HG02870 (cell line): Measurements from ENCODE around the gene SYNGR2.
"Not testable (repeated sequence)": the region's sequence is repeated elsewhere in the genome, so short reads cannot be mapped to it uniquely, and the experiment has no call there.

Experiments used
- ATAC-seq: cut with Tn5 transposase; IDR thresholded peaks from one replicate; pipeline ENCODE4 v1.9.1; 2021; ENCODE audit warnings: mild to moderate bottlenecking, moderate library complexity; ENCODE audit not compliant: unreplicated experiment

The SYNGR2 gene

GRCh38 chr17:78129351-78130089, 38.9 kb upstream of the SYNGR2 start:
- no peak for ATAC-seq

GRCh38 chr17:78130090-78130436, 38.3 kb upstream of the SYNGR2 start:
- no peak for ATAC-seq

GRCh38 chr17:78130437-78131101, 37.8 kb upstream of the SYNGR2 start, which contains the start of gene TMC8:
Gene TMC8, plus strand, starts transcription at chr17:78130771. Its CDS starts 818 bp downstream, at chr17:78131589.
- no peak for ATAC-seq

DNA sequence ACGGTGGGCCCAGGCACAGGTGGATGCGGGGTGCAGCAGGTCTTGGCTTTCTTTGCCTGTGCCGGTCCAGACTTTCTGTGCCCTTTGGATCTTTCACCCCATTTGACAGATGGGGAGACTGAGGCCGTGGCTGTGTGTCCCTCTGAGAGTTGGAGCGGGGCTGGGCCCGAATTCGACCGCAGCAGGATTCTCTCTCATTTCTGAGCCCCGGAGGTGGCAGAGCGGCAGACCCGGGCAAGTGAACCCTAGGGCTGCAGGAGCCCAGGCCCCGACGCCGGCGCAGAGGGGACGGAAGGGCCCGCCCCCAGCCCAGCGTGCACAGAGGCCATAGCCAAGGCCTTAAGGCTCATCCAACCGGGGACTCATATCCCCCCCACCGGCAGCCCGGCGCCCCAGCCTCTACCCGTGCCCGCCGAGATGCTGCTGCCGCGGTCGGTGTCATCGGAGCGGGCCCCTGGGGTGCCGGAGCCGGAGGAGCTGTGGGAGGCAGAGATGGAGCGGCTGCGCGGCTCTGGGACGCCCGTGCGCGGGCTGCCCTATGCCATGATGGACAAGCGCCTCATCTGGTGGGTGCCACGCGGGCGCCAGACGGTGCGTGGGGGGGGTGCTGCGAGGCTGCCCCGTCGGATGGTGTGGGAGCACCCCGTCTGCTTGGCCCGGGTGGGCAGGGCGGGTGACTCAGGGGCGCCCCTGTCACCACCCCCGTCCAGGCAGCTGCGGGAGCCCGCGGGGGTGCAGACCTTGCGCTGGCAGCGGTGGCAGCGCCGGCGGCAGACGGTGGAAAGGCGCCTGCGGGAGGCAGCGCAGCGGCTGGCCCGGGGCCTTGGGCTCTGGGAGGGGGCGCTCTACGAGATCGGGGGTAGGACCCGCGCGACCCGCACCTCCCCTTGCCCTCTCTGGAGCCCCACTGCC, 37.0 kb upstream of the SYNGR2 start:
- ATAC-seq, result no peak

DNA sequence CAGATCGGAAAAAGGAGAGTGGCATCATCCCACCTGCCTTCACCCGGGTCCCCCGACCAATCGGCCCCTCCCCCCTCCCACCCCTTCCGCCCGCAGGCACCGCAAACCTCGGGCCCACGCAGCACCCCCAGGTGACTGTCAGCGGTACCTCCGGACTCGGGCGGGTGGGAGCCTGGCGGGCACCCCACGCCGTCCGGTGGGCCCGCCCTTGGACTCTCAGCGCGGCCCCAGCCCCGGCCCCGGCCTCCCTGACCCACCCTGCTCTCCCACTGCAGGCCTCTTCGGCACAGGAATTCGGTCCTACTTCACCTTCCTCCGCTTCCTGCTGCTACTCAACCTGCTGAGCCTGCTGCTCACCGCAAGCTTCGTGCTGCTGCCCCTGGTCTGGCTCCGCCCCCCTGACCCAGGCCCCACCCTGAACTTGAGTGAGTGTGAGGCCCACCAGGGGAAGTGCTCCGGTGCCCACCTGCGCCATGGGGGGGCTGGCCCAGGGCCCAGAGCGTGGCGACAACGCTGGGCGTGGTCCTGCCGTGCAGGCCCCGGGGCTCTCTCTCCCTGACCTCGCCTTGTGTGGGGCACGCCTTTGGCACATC, 36.2 kb upstream of the SYNGR2 start:
- no peak for ATAC-seq

DNA sequence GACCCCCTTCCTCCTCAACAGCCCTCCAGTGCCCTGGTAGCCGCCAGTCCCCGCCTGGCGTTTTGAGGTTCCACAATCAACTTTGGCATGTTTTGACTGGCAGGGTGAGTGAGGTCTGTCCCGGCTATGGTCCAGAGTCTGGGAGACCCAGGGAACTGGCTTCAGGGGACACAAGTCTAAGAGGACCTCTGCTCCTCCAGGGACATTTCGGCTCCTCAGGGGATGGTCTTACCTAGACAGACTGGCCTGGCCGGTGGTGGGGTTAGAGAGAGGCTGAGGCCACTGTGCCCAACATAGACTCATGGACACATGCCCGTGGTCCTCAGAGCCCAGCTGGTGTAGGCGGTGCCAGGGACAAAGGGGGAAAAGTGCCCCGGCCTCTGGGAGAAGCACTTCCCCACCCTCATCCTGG, 35.6 kb upstream of the SYNGR2 start:
- ATAC-seq, result no peak

DNA sequence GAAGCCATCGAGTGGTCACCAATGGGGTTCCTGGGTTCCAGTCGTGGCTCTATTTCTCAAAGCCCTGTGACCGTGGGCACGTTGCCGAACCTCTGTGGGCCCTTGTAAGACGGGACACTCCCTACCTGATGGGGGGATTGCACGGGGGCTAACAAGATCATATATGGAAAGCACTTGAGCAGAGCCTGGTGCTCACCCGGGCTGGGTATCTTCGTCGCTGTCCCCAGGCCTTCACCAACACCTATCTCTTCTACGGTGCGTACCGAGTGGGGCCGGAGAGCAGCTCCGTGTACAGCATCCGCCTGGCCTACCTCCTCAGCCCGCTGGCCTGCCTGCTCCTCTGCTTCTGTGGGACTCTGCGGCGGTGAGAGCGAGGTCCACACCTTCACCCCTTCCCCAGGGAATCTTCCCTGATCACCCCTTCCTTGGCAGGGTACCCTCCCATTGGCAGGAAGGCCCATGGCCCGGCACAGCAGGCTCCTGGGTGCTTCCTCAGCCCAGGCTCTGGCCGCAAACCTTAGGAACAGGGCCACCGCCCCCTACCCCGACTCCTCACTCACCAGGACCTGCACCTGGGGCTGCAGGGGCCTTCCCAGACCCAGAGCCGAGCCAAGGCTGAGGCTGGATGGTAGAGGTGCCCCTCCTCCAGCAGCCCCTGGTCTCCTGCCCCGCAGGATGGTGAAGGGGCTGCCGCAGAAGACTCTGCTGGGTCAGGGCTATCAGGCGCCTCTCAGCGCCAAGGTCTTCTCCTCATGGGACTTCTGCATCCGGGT, 35.0 kb upstream of the SYNGR2 start:
- ATAC-seq, result no peak

DNA sequence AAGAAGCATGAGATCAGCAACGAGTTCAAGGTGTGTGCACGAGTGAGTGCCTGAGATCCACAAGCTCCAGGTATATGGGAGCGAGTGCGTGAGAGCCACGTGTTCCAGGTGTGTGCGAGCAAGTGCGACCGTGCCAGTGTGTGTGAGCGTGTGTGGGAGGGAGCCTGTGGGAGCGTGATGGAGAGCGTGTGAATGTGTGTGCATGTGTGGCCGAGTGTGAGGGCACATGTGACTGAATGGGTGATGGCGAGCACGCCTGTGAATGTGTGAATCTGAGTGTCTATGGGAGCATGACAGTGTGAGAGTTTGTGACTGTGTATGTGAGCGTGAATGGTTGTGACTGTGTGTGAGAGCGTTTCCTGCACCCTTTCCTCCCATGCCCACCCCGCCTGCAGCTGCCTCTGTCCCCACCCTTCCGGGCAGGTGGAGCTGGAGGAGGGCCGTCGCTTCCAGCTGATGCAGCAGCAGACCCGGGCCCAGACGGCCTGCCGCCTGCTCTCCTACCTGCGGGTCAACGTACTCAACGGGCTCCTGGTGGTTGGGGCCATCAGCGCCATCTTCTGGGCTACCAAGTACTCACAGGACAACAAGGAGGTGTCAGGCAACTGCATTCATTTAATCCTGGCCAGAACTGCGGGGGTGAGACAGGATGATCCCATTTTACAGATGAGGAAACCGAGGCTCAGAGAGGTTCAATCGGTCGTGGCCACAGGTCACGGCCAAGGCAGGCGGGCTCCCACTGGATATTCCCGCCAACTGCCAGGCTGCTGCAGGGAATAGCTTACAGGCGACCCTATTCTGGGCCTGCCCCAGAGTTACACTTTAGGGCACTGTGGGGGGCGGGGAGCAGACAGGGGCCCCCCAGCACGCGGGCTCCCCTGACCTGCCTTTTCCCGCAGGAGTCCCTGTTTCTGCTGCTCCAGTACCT, 34.1 kb upstream of the SYNGR2 start:
- no peak for ATAC-seq

DNA sequence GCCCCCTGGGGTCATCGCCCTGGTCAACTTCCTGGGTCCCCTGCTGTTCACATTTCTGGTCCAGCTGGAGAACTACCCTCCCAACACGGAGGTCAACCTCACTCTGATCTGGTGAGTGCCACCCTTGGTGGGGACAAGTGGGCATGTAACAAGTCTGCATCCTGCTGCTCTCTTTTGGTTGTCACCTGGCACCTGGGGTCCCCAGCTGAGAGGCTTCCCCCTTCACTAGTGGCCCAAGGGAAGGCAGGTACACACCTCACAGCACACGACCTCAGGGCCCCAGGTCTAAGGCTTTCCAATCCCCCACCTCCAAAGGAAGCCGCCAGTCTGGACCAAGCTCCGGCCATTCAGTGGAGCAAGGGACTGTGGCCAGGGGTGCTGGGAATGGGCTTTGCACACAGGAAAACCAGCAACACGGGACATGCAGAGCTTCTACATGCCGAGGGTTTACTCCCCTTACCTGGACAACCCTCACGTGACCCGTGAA, 33.4 kb upstream of the SYNGR2 start:
- no peak for ATAC-seq

- no peak for ATAC-seq
Measured at GRCh38 chr17:78135858-78136500, 32.4 kb upstream of the SYNGR2 start.

DNA sequence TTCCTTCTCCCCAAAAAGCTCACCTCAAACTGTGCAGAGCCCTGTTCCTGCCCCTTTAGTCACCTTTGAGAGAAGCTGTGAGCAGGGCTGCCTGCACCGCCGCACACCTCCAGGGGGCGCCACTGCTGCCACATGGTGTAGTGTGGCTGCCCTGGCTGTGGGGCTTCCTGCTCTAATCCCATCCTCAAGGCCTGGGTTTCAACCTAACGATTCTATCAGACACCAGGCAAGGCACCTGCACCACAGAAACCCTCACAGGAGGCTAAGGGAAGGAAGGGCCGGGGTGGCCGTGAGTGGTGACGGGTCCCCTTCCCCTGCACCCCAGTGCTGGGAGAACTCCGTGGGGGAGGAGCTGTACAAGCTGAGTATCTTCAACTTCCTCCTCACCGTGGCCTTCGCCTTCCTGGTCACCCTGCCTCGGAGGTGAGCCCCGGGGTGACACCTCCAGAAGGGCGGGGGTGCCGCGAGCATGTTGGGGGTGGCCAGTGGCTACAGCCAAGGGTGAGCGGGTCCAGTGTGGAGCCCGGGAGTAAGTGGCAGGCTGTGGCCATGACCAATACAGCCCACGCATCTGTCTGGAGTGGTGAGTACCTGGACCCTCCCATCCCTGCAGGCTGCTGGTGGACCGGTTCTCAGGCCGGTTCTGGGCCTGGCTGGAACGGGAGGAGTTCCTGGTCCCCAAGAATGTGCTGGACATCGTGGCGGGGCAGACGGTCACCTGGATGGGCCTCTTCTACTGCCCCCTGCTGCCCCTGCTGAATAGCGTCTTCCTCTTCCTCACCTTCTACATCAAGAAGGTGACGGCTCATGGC, 30.8 kb upstream of the SYNGR2 start:
- ATAC-seq, result no peak

DNA sequence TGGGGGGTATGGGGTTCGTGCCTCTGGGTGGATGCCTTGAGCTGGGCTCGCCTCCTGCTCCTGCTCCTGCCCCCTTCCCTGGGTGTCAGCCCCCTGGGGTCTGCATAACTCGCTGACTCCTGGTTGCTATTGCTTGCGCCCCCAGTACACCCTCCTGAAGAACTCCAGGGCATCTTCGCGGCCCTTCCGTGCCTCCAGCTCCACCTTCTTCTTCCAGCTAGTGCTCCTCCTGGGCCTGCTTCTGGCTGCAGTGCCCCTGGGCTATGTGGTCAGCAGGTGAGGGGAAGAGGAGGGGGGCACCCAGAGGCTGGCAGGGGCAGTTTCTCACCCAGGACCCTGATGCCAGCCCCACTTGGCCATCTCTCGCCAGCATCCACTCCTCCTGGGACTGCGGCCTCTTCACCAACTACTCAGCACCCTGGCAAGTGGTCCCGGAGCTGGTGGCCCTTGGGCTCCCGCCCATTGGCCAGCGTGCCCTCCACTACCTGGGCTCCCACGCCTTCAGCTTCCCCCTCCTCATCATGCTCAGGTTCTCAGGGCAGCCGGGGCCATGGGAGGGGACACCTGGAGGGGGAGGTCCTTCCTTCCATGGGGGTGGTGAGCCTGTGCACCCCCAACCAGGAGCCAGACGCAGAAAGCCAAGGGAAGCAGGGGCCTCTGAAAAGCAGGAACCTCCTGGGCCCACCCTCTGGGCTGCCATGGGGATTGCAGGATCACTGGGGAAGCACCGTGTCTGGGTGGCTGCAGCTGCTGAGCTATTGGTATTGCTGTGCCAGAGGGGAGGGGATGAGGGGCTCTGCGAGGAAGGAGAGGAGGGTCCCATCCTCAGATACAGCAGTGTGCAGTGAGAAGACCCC, 29.9 kb upstream of the SYNGR2 start:
- ATAC-seq, result no peak

DNA sequence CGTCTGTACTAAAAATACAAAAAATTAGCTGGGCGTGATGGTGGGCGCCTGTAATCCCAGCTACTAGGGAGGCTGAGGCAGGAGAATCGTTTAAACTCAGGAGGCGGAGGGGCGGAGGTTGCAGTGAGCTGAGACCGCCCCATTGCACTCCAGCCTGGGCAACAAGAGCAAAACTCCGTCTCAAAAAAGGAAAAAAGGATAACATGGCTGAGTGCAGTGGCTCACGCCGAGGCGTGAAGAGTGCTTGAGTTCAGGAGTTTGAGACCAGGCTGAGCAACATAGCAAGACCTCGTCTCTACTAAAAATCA, 28.6 kb upstream of the SYNGR2 start:
- not testable (repeated sequence) for ATAC-seq

- ATAC-seq, result peak; percentile 85
Measured at GRCh38 chr17:78140169-78141051, 28.0 kb upstream of the SYNGR2 start.

GRCh38 chr17:78141437-78142118, 26.8 kb upstream of the SYNGR2 start:
- ATAC-seq, result no peak
